ENCODE measurements around the gene SETD1A. TPM values are rescaled to one million over a fixed set of nuclear protein-coding genes. Genes with fewer than 3 reads are reported as not detected.

Gene SETD1A
- total RNA-seq, 2 donors from 2014 or later, result 3.8 to 8.6 TPM

DNA sequence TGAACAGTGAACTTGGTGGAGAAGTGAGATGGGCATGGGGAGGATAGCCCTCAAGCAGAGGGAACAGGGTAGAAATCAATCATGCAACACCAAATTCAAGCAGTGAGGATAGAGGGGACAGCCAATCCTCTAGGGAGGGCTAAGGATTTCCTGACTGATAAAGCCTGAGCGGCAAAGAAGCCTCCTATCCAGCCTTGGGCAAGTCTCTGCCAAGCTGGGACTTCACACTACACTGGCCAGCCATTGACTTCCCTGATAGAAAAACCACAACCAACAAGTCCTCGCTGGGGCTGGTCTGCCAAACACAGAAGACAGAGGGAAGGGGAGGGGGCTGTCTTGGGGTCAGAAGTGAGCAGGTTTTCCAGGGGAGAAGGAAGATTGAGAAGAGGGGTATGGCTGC is 36.7 kb upstream of the SETD1A start:
- Histone ChIP-seq H3K27me3 (no peaks in the 10 kb centered on the region), H3K4me1 (peaks cover 0 to 29% of the 10 kb centered on the region in 2 donors), H3K27ac (no peak overlapping the region), H3K9me3 (no peaks in the 10 kb centered on the region), H3K4me3 (no peak overlapping the region), H3K36me3 (no peaks in the 10 kb centered on the region)
- DNase-seq (ENCODE audit: low spot score), result no peak
- TF ChIP-seq, protein P1, sequence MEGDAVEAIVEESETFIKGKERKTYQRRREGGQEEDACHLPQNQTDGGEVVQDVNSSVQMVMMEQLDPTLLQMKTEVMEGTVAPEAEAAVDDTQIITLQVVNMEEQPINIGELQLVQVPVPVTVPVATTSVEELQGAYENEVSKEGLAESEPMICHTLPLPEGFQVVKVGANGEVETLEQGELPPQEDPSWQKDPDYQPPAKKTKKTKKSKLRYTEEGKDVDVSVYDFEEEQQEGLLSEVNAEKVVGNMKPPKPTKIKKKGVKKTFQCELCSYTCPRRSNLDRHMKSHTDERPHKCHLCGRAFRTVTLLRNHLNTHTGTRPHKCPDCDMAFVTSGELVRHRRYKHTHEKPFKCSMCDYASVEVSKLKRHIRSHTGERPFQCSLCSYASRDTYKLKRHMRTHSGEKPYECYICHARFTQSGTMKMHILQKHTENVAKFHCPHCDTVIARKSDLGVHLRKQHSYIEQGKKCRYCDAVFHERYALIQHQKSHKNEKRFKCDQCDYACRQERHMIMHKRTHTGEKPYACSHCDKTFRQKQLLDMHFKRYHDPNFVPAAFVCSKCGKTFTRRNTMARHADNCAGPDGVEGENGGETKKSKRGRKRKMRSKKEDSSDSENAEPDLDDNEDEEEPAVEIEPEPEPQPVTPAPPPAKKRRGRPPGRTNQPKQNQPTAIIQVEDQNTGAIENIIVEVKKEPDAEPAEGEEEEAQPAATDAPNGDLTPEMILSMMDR (IDR thresholded peaks at IDR 0.05), result no peak

DNA sequence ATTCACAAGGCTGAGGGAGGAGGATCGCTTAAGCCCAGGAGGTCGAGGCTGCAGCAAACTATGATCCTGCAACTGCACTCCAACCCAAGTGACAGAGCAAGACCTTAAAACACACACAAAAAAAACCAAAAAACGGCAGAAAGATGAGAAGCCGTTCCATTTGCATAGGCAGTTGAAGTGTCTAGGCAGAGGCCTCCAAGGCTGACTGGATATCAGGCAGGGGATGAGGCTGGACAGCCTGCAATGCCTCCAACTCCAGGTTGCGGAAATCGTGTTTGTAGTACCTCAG is 36.2 kb upstream of the SETD1A start:
- TF ChIP-seq, protein P1 (IDR thresholded peaks at IDR 0.05), result no peak
- Histone ChIP-seq H3K4me1 (peaks cover 0 to 29% of the 10 kb centered on the region in 2 donors), H3K36me3 (no peaks in the 10 kb centered on the region), H3K27me3 (no peaks in the 10 kb centered on the region), H3K27ac (peak overlapping the region; percentile 94 to 96), H3K4me3 (peak overlapping the region; percentile 35 to 85), H3K9me3 (no peaks in the 10 kb centered on the region)
- no peak for DNase-seq (ENCODE audit: low spot score)

DNA sequence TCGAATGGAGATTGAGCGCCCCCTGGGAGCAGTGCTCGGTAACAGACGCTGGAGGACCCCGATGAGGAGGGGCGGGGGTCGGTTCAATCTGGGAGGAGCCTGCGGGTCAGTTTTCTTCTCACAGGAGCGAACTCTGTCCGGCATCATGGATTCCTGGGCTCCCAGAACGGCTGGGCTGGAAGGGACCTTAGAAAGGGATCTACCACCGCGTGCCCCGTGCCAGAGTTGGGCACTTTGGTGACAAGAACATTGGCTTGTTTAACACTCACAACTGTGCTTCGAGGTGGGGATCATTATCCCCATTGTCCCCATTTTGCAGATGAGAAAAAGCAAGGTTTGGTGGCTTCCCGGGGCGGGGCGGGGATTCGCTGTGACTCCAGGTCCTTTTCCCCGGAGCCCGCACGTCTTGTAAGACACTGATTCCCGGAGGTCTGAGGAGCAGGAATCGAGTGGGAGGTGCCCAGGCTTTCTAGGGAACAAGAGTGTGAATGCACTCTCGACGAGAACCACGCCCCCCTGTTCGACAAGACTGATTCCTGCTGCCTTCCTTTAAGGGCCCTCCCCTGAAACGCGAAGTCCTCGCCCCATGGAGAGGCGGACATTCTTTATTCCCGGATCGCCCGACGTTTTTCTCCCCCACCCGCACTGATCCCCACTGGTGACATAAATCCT is 35.7 kb upstream of the SETD1A start:
- Histone ChIP-seq H3K9me3 (no peaks in the 10 kb centered on the region), H3K36me3 (no peaks in the 10 kb centered on the region), H3K4me3 (peak overlapping the region; percentile 35 to 85), H3K4me1 (peaks cover 0 to 29% of the 10 kb centered on the region in 2 donors), H3K27me3 (no peaks in the 10 kb centered on the region), H3K27ac (peak overlapping the region; percentile 94 to 96)
- peak; percentile 91 for DNase-seq (ENCODE audit: low spot score)
- TF ChIP-seq, protein P1 (IDR thresholded peaks at IDR 0.05), result peak; percentile 81 to 93

DNA sequence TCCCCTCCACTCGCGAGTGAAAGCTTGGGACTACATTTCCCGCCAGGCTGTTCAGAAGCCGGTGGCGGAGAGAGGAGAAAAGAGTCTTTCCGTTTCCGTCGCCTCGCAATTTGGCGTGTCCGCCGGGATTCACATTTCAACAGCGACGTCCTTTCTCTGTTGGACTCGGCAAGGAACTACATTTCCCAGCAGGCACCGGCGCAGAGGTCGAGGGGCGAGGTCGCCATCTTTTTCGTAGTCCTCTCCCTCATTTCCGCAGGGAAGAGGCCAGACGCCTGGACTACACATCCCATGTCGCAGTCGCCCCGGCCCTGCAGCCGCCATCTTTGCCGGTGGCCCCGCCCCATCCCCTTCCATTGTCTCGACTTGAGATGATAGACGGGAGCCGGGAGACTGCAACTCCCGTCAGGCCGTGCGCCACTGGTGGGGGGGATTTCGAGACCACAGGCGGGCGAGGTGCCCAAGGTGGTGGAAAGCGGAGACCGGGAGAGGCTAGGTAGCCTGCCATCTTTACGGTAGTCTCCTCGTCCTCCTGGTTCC is 35.1 kb upstream of the SETD1A start:
- Histone ChIP-seq H3K36me3 (no peaks in the 10 kb centered on the region), H3K9me3 (no peaks in the 10 kb centered on the region), H3K27me3 (no peaks in the 10 kb centered on the region), H3K4me1 (peaks cover 0 to 31% of the 10 kb centered on the region in 2 donors), H3K4me3 (peak overlapping the region; percentile 85 to 86), H3K27ac (peak overlapping the region; percentile 94 to 96)
- TF ChIP-seq, protein P1 (IDR thresholded peaks at IDR 0.05), result no peak
- peak; percentile 100 for DNase-seq (ENCODE audit: low spot score)

DNA sequence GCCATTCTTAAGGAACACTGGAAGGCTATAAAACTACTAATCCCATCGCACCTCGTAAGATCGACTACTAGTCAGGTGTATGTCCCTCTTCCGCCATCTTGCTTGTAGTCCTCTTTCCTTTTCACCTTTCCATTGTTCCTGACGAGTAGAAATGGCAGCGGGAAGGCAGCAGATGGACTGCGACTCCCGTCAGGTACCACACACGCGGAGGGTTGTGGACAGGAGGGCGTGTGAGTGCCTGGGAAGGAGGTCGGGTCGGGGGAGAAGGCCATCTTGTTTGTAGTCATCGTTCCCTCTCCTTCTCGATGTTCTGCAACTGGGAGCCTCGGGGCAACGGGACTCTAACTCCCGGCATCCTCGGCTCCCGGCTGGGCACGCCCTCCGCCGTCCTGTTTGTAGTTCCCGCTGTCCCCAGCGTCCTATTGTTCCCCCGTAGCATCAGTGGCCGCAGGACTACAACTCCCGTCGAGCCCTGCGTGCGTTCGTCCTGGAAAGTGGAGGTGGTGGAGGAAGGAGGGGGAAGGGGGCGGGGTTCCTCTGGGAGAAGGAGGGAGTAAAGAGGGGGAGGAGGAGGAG is 34.5 kb upstream of the SETD1A start:
- Histone ChIP-seq H3K4me1 (peaks cover 0 to 32% of the 10 kb centered on the region in 2 donors), H3K27ac (peak overlapping the region; percentile 94 to 96), H3K4me3 (peak overlapping the region; percentile 85 to 86), H3K36me3 (no peaks in the 10 kb centered on the region), H3K9me3 (no peaks in the 10 kb centered on the region), H3K27me3 (no peaks in the 10 kb centered on the region)
- peak; percentile 99 for DNase-seq (ENCODE audit: low spot score)
- TF ChIP-seq, protein P1 (IDR thresholded peaks at IDR 0.05), result no peak

Measured in right atrium auricular region (tissue), 2 donors.